Measurements from ENCODE around the gene EPHA1.
"Not testable (repeated sequence)": the region's sequence is repeated elsewhere in the genome, so short reads cannot be mapped to it uniquely, and the experiment has no call there.

EPHA1 gene

DNA sequence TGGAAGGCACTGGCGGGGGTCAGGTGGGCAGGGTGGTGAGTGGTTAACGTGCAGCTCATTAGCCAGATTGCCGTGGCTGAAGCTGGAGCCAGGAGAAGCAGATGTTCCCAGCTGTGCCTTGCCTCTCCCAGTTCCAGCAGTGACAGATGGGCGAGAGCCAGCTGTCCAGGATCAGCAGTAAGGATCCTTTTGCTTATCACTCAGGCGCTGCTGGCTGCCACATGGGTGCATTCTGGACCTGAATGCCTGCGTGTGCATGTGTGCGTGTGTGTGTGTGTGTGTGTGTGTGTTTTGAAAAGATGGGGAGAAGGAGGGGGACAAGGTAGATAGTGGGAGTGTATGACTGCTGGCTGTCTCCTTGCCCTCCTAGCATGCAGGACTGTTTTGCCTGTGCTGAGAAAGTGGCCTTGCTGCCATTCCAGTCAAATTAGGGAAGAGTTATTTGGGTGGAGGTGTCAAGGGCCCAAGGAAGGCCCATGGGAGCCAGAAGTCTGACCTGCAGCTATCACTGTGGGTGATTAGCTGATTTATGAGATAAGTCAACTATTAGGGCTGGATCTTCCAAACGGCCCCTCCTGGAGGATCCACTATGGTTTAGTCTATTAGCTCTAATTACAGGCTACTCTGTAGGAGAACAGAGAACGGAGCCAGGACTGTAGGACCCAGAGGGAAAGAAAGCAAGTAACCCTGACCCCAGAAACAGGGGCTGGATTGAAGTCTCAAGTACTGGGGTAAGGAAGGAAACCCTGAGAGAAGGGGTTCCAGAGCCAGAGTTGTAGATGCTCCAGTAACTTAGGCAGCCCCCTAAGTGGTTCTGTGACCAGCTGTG lies 3.3 kb downstream of the EPHA1 start:
- no peak for DNase-seq (ENCODE audit: low spot score)

DNA sequence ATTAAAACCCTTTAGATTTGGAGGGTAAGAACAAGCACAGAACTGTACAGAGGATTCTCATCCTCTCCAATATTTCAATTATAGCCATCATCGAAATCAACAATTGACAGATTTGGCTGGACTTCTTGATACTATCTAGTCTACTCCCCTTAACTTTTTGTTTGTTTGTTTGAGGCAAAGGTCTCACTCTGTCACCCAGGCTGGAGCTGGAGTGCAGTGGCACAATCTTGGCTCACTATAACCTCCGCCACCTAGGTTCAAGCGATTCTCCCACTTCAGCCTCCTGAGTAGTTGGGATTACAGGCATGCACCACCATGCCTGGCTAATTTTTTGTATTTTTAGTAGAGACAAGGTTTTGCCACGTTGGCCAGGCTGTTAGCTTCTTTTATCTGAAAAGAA lies 6.4 kb downstream of the EPHA1 start:
- DNase-seq (ENCODE audit: low spot score): not testable (repeated sequence)

DNA sequence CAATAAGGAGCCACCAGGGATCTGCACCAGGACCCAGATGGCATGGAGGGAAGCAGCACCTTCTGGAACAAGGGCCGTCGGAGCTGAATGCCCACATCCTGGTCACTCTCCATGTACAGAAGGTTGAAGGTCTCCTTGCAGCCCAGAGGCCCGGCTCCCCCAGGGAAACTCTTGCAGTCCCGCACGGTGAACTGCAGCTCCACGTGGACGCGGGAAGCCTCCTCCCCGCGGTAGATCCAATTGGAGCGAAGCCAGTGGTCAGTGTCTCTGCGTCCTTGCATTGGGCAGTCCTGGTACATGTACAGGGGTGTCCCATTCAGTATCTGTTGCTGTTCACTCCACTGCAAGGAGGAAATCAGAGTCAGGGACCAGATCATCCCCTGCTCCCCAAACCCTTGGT lies 7.4 kb downstream of the EPHA1 start:
- no peak for DNase-seq (ENCODE audit: low spot score)

DNA sequence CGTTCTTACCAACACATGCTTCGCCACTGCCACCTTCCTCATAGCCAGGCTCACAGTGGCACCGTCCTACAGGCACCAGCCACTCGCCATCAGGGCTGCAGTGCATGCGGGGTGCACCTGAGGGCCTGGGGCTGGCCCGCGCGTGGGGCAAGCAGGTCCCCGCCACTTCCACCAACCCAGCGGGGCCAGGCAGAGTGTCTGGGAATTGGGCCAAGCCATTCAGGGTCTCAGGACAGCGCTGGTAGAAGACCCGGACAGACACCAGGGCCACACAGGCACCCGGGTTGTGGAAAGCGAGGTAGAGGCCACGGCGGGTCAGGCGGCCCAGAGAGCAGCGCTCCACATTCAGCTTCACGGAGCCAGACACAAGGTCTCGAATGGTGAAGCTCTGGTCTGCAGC lies 9.0 kb downstream of the EPHA1 start:
- no peak for DNase-seq (ENCODE audit: low spot score)

DNA sequence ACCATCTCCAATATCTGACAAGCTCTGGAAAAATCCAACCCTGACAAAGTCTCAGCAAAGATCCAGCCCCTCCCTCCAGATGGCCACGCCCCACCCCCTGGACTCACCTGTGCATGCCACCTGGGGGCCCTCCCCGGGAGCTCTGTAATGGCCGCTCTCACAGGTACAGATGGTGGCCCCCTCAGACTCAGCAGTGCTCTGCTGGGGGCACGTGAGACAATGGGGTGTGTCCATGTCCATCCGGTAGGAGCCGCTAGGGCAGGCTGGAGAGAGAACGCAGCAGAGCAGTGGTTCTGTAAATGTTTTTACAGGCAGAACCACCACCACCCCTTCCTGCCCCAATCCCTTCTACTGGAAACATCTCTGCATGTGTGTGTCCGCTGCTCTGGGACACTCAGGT lies 9.5 kb downstream of the EPHA1 start:
- no peak for DNase-seq (ENCODE audit: low spot score)

DNA sequence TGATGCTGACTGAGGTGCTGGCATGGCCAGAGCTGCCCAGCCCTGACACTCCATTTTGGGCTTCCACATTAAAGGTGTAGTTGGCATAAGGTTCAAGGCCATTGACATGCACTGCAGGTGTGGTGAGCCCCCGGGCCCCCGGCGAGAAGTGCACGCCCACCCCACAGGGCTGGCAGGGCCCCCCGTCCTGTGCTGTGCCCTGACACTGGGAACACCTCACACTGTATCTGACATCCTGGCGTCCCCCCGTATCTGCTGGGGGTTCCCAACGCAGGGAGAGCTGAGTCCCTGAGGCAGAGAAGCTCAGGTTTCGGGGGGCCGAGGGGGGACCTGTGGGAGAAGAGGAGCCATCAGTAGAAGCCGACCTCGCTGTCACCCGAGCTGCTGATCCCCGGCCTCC lies 10.0 kb downstream of the EPHA1 start:
- no peak for DNase-seq (ENCODE audit: low spot score)

DNA sequence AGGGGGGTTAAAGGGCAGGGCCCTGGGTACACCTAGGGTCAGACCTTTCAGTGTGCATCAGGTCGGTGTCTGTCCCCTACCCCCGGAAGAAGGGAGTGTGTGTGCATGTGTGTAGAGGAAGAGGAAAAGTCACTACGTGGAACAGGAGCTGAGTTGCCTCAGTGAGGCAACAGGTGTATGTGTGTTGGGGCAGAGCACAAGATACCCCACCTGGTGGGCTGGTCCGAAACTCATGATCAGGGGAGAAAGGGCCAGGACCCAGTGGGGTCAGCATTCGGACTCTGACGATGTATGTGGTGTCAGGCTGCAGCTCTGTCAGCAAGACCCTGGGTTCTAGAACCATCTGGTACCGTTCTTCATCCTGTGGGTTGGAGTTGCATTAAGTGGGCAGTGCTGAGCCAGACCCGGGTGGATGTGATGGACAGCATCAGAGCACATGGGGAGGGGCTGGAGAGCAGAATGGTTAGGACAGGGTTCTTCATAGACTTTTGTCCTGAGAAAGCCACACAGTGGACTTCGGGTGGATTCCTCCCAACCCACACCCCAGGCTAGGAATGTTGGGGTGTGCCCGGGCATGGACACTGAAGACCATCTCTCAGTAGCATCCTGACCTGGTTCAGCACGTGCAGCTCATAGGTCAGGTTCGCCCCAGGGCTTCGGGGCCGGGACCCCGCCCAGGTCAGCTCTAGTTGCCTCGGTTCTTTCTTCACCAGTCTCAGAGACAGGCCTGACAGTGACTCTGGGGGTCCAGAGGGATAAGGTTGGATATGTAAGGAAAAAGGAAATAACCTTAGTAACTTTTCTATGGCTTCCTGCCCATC lies 10.7 kb downstream of the EPHA1 start:
- no peak for DNase-seq (ENCODE audit: low spot score)

DNA sequence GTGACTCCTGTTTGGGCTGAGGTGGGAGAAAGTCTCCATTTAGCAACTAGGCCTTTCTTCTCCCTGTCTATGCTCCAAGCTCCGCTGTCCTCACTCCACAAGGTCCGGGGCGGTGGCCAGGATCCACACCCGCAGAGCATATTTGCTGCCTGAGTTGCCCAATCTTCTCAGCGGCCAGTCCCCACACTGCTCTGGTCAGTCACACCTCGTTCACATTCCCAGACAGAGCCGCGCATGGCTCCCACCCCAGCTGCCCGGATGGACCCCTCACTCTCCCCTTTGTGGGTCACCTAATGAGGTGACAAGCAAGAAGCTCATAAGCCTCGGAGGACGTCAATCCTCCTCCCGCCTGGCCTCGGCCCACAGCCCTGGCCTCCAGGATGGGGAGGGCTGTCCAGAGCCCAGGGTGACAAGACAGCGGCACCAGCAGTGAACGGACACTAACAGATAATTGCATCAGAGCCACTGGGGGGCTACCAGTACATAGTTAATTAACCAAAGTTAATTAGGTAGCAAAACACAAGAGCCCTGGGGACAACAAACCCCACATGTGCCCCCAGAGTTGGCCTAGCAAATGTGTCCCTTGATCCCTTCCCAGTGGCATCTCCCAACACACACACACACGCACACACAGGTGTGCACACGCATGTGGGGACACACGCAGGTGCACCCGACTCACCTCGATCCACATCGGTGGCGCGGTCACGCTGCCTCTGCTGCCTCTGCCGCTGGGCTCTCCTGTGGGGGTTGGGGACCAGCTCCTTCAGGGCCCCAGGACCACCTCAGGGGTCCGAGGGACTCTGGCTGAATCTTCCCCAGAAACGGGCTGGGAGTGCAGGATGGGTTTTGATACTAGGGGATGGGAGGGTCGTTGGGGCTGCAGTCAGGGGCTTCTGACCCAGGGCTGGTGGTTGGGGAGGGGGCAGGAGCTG lies 11.8 kb downstream of the EPHA1 start:
- DNase-seq (ENCODE audit: low spot score): no peak

DNA sequence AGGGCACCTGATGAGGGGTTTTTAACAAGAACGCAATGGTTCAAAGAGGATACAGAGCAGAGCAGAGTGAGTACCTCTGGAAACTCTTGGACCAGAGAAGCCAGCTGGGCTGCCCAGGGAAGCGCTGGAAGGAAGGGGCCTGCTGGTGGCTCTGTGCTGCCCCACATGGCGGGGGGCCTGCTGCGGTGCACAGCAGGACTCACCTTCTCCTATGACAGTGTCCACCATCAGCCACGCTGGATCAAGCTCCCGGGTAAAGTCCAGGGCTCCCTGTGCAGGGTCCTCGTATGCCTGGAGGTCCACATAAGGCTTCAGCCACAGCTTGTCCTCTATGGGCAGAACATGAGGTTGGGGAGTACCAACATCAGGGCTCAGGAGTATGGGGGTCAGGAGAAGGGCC lies 12.5 kb downstream of the EPHA1 start:
- DNase-seq (ENCODE audit: low spot score): no peak

DNA sequence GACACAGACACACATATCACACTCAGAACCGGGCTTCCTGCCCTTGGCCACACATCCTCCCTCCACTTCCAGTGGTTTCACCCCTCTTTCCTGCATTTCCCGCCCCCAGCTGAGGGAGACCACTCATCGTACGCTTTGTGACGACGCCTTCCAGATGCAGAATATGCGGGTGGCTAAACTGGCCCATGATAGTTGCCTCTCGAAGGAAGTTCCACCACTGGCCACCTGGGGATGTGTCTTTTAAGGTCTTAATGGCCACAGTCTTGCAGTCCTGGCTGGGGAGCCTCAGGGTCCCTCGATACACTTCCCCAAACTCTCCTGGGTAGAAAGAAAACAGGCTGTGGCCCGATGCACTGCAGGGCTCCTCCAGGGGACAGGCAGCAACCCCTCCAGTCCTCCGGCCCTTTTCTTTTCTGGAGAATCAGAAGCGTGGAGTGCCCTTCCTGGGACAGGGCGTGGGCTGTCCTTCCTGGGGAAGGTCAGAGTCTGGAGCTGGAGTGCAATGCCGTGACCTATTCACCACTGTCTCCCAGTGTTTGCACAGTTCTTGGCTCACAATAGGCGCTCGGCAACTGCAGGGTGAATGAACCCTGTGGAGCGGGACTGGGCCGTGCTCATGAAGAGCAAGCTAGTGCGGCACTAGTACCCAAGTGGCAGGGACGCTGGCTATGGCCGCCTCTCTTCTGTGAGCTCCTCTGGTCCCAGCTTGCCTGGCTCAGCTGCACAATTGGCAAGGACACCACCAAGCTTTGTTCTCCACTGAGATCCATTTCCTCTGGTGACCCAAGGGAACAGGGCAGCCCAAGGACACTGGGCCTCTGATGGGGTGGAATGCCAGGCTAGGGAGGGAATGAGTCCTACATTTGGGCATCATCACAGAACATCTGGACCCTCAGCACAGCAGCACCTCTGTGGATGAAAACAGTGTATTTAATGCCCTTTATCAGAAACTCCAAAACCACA lies 13.2 kb downstream of the EPHA1 start:
- no peak for DNase-seq (ENCODE audit: low spot score)

DNA sequence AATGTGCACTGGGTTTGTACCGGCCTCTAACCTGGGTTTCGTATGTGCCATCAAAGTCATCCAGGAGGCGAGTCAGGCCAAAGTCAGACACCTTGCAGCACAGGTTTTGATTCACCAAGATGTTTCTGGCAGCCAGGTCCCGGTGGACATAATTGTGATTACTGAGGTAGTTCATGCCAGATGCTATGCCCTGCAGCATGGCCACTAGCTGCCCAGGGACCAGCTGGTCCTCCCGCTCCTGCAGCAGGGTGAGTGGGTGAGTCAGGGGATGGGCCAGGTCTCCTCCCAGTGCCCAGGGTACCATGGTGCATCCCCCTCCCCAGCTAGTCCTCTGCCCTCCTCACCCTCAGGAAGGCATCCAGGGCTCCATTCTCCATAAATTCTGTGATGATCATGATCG lies 13.9 kb downstream of the EPHA1 start:
- DNase-seq (ENCODE audit: low spot score): no peak

DNA sequence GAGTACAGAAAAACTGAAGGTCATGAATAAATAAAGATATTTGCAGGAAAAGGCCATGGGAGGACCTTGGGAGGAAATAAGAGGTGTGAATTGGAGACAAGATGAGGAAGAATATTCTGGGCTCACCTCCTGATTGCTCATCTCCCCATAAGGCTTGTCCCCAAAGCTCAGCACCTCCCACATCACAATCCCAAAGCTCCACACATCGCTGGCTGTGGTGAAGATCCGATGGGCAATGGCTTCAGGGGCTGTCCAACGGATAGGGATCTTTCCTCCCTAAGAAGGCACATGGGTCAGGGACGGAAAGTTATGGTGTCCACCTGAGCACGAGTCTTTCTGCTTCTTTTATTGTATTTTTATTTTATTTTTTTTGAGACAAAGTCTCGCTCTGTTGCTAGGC lies 14.6 kb downstream of the EPHA1 start:
- DNase-seq (ENCODE audit: low spot score): no peak

DNA sequence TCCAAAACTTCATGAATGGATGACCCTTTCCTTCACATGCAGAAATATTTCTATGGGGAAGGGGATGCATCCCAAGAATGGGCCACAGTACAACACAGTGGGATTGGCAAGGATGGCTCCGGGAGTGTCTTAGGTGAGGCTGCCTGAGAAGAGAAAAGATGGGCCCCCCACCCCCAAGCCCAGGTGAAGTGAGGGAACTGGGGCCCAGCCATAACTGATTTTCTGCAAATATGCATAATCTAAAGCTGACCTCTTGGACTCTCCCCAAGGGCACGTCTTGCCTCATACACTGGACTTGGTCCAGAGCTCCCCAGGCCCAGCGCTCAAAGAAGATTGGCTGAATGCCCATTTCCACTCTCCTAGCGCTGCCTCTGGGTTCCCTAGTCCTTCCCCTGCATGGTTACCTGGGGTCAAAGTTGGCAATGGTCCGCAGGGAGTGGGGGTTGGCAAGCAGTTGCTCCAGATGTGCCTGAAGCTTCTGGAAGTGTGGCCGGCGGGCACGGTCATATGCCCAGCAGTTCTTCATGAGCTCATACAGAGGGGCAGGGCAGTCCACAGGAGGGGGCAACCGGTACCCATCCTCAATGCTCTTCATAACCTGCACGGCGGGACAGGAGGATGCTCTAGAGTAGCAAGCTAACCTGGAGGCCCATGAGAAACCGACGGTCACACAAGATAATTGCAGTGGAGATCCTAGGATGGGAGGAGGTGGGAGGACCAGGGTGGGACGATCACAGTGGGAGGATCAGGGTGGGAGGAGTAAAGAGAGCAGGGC lies 15.2 kb downstream of the EPHA1 start:
- DNase-seq (ENCODE audit: low spot score): no peak

DNA sequence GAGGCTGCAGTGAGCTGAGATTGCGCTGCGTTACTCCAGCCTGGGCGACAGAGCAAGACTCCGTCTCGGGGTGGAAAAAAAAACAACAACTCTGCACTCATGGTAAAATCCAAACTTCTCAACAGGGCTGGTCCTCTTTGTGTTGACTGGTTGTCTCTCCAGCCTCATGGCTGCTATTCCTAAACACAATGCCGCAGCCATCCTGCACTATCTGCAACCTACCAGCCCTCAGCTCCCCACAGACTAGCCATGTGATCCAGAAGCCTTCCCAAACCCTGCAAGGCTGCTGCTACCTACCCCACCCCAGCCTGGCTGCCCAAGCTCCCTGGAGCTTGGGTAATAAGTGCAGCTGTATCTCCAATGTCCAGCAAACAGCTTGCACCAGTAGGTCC lies 15.8 kb downstream of the EPHA1 start:
- DNase-seq (ENCODE audit: low spot score): no peak

DNA sequence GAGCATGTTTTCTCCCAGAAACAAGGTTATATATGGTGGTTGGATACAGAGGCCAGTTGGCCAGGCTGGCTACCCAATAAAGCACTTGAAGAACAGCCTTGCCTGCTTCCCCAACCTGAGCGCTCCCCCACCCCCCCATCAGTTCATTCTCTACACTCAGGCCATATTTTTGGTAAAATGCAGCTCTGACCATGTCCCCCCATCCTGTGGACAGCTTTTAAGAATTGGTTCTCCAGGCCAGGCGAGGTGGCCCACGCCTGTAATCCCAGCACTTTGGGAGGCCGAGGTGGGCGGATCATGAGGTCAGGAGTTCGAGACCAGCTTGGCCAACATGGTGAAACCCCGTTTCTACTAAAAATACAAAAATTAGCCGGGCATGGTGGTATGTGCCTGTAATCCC lies 16.2 kb downstream of the EPHA1 start:
- not testable (repeated sequence) for DNase-seq (ENCODE audit: low spot score)

DNA sequence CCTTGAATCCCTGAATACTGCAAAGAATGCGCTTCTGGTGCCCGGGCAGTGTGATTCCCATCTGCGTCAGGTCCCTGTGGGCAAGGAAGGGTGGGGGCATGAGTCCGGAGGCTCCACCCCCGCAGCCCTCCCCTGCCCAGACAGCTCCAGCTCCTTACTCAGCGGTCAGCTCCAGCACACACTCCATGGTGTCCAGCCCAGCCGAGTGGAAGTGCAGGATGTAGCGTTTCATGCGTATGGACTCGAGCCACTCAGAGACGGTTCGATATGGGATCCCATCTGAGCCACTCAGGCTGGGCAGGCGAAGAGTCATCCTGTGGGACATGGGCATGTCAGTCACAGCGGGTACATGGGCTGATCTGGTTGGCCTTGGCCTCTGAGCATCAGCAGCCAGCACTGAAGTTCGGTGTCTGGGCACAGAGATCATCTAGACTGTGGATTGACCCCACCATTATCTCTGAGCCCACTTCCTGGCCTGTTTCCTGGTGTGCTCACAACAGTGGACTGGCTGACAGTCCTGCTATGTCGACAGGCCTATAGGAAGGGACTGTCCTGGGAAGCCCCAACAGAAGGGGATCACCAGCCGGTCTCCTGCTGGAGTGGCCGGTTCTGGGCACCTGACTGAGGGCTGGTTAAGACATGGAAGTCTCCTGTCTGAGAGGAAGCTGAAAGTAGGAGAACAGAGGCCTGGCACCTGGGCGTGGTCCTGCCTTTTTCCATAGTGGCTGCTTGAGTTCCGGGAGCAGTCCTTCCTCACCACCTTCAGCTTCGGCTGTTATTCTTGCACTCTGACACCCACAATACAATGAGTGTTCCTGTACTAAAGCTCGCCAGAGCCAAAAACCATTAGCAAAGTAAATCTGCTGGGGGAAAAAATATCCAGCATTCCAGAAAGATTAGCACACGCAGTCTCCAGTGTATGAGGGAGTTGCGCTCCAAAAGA lies 16.9 kb downstream of the EPHA1 start:
- no peak for DNase-seq (ENCODE audit: low spot score)

DNA sequence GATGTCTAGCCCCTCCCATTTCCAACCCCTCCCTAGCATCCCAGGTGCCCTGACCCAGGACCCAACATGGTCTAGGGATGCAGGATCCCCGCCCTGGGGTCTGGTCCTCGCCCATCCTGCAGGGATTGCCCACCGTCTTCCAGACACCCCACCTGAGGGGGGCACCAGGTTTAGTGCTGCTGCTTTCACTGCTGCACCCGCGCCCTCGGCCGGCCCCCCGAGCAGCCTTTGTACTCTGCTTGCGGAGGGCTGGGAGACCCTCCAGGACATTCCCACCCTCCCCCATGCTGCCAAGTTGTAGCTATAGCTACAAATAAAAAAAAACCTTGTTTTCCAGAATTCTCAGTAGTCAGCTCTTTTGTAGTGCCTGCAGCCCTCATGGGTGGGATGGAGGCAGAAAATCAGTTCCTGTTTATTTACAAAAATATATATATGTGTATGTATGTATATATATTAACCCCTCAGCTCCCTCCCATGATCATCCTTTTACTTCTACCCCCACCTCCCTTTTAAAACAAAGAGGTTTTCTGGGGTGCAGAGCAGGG lies 17.8 kb downstream of the EPHA1 start:
- DNase-seq (ENCODE audit: low spot score): no peak

DNA sequence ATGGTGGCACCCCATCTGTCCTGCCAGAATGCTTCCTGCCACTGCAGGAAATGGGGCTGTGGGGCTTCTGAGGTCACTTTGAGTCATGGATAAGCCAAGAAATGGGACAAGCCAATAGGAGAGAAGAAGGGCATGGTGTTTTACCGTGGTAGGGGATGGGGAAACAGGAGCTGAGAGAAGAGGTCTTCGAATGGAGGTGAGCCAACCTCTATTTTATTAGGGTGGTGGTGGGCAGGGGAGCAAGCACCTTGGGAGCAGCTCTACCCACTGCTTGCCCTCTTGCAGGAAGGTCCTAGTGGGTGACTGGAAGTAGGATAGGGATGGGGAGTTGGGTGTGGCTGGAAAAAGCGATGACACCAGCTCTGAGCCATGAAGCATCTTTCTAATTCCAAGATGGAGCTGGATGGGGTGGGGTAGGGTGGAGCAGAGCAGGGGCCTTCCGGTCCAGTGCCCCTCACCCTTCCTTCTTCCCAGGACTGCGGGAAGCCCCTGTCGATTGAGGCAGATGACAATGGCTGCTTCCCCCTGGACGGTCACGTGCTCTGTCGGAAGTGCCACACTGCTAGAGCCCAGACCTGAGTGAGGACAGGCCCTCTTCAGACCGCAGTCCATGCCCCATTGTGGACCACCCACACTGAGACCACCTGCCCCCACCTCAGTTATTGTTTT lies 18.4 kb downstream of the EPHA1 start:
- DNase-seq (ENCODE audit: low spot score): no peak
